ENCODE results near the gene RENBP.

RENBP gene
- total RNA-seq: 4.3 to 7.0 (median 5.4) reads per million in 4 donors

GRCh38 chrX:153944140-153944799, at the start of gene RENBP:
TSS of gene RENBP (minus strand) at chrX:153944643. CDS start at chrX:153944610, 33 bp downstream.
- peak in 2 of 5 donors; percentile 25 to 41 for DNase-seq

DNA sequence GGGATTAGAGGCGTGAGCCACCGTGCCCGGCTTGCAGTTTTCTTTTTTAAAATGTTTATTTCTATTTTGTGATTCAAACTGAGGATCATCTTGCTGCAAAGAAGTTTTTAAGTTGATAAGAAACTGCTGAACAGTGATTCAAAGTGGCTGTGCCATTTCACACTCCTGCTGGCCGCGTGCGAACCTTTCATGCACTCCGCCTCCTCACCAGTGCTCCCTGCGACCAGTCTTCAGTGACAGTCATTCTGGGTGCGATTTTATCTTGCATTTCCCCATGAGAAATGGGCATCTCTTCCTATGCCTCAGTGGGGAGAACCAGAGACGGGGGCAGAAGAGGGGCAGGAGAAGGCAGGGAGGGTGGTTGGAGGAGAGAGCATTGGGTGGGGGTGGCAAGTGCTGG, 49.5 kb upstream of the RENBP start:
- no peak for DNase-seq

GRCh38 chrX:153993079-153993478, 48.6 kb upstream of the RENBP start:
- DNase-seq: no peak

GRCh38 chrX:153992180-153992579, 47.7 kb upstream of the RENBP start:
- DNase-seq: no peak

DNA sequence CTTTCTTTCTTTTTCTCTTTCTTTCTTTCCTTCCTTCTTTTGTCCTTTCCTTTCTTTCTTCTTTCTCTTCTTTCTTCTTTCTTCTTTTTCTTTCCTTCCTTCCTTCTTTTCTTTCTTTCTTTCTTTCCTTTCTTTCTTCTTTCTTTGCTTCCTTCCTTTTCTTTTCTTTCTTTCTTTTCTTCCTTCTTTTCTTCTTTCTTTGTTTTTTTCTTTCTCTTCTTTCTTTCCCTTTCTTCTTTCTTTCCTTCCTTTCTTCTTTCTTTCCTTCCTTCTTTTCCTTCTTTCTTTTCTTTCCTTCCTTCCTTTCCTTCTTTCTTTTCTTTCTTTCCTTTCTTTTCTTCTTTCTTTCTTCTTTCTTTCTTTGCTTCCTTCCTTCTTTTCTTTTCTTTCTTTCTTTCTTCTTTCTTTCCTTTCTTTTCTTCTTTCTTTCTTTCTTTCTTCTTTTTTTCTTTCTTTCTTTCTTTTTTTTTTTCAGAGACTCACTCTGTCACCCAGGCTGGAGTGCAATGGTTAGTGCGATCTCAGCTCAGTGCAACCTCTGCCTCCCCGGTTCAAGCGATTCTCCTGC, 46.7 kb upstream of the RENBP start:
- DNase-seq: no peak

- no peak for DNase-seq
Measured at GRCh38 chrX:153989973-153990655, 45.7 kb upstream of the RENBP start.

GRCh38 chrX:153988493-153988892, 44.0 kb upstream of the RENBP start:
- no peak for DNase-seq

- peak in 1 of 5 donors; percentile 47 for DNase-seq
Measured at GRCh38 chrX:153984351-153985178, 40.1 kb upstream of the RENBP start.

- peak in 1 of 5 donors; percentile 17 for DNase-seq
Measured at GRCh38 chrX:153983321-153983801, 38.9 kb upstream of the RENBP start.

DNA sequence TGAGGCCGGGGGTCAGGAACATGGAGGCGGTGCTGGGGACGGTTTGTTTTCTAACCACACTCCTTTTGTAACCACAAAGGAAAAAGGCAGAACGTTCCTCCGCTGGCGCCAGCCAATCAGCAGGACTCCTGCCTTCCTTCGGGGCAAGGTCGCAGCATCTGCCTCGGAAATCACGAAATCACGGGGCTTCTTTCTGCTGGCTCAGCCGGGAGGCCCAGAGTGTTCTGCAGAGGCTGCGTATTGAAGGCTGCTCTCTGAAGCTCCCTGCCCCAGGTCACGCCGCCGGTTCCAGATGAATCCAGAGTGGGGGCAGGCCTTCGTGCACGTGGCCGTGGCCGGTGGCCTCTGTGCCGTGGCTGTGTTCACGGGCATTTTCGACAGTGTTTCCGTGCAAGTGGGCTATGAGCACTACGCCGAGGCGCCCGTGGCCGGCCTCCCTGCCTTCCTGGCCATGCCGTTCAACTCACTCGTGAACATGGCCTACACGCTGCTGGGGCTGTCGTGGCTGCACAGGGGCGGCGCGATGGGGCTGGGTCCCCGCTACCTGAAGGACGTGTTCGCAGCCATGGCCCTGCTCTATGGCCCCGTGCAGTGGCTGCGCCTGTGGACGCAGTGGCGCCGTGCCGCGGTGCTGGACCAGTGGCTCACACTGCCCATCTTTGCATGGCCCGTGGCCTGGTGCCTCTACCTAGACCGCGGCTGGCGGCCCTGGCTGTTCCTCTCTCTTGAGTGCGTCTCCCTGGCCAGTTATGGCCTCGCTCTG, 37.5 kb upstream of the RENBP start:
- peak; percentile 22 to 88 (median 47) for DNase-seq

DNA sequence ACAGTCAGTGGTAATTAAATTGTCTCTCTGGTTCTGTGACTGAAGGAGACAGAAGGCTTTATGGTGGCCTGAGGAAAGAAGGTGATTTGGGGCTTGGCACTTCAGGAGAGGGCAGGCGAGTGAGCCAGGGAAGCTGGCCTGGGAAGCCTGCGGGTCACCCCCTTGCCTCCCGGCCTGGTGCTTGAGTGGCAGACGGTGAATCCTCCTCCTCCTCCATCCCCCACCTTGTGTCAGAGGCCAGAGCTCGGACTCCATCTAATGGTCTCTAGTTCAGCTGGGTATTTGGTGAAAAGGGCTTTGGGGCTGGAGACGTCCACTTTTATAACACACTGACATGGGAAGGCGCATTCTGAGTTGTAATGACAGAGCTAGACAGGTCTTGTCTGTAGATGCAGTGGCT, 36.8 kb upstream of the RENBP start:
- peak in 1 of 5 donors; percentile 17 for DNase-seq

DNA sequence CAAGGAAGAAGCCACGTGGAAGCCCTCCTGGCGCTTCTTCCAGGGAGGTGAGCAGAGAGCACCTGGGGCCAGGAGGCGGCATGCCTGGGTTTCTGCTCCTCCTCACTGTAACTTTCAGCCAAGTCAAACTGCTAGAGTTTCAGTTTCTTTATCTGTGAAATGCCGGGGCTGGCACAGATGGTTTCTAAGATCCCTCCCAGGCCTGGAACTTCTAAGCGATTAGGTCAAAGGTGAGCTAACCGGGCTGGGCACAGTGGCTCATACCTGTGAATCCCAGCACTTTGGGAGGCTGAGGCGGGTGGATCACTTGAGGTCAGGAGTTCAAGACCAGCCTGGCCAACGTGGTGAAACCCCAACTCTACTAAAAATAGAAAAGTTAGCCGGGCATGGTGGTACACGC, 36.0 kb upstream of the RENBP start:
- DNase-seq: peak in 1 of 5 donors; percentile 38

GRCh38 chrX:153974726-153975286, 30.4 kb upstream of the RENBP start:
- no peak for DNase-seq

GRCh38 chrX:153974003-153974725, 29.7 kb upstream of the RENBP start:
- DNase-seq: no peak

DNA sequence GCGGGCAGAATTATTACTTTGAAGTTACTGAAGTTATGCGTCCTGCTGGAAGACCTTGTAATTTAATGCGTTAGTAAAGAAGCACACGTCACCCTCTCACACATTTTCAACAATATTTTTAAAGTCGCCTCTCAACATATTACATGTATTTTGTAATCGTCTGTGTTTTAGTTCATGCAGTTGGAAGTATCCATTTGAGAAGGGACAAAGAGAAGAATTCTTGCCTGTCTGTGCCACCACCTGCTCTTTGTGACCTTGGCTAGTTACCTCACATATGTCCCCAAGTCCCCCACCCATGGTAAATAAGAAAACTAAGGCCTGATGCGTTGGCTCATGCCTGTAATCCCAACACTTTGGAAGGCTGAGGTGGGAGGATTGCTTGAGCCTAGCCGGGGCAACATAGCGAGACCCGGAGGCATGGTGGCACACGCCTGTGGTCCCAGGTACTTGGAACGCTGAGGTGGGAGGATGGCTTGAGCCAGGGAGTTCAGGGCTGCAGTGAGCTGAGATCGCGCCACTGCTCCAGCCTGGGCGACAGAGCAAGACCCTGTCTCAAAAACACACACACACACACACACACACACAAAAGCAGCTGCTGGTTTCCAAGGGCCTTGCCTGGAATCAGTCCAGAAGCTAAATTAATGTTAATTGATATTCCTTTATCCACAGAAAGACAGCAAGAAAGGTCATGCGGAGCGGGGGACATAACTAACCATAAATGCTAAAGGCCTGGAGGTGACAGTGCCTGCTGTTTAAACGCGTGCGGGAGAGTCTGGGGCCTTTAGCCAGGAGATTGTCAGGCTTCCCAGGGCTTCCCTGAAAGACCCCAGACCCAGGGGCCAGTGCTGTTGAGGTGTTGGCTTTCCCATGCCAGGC, 28.9 kb upstream of the RENBP start:
- no peak for DNase-seq

GRCh38 chrX:153972368-153973126, 28.1 kb upstream of the RENBP start, which contains the start of gene TMEM187:
TSS of gene TMEM187 (plus strand) at chrX:153972754. CDS start at chrX:153982063, 9,309 bp downstream.
- peak; percentile 78 to 93 (median 78) for DNase-seq

- peak; percentile 81 to 95 (median 86) for DNase-seq
Measured at GRCh38 chrX:153971450-153972367, 27.3 kb upstream of the RENBP start, which contains the start of gene HCFC1. TSS of gene HCFC1 (minus strand) at chrX:153971818. CDS start at chrX:153970840, 978 bp downstream.

GRCh38 chrX:153971124-153971449, 26.6 kb upstream of the RENBP start:
- peak; percentile 79 to 95 (median 82) for DNase-seq
